HL-60 (cell line): ENCODE results near the gene ALDH1L2.

Experiments used
- DNase-seq, 2 experiments: peaks; one replicate each; pipeline ENCODE4 v3.0.0-alpha.2; 2010 to 2020; ENCODE audit warnings: low read depth in 1 of 2, low spot score in 1 of 2
- H3K27ac ChIP-seq: fragments of 250-450 bp; sonication (Bioruptor Pico); replicated peaks from 2 replicates; pipeline ENCODE4 v1.5.1; 2020; ENCODE audit warnings: mild to moderate bottlenecking, moderate library complexity
- H3K27me3 ChIP-seq: fragments of 250-450 bp; sonication (Bioruptor Pico); 2 replicates; pipeline ENCODE4 v1.5.1; 2021; ENCODE audit warnings: mild to moderate bottlenecking, moderate library complexity; ENCODE audit not compliant: insufficient read depth, poor library complexity, severe bottlenecking
- H3K4me3 ChIP-seq: replicated peaks from 2 replicates; pipeline ENCODE4 v1.5.1; 2011; ENCODE audit warnings: mild to moderate bottlenecking, control low read depth, low read length; ENCODE audit not compliant: insufficient read depth
- CTCF ChIP-seq: IDR thresholded peaks from one replicate; pipeline ENCODE4 v1.5.1; 2011; ENCODE audit warnings: low read length, control low read depth, inconsistent platforms; ENCODE audit not compliant: insufficient read depth
- GABPA ChIP-seq: IDR thresholded peaks from 2 replicates; pipeline ENCODE4 v1.6.1; 2012; ENCODE audit warnings: low read depth
- POLR2AphosphoS5 ChIP-seq: IDR thresholded peaks from 2 replicates; pipeline ENCODE4 v1.6.1; 2012; ENCODE audit warnings: low read depth
- SPI1 ChIP-seq: IDR thresholded peaks from 2 replicates; pipeline ENCODE4 v1.6.1; 2012; ENCODE audit warnings: low read depth, mild to moderate bottlenecking, borderline replicate concordance
- TF ChIP-seq, protein P1 (sequence below): IDR thresholded peaks from 2 replicates; pipeline ENCODE4 v1.6.1; 2012; ENCODE audit warnings: low read depth; ENCODE audit not compliant: insufficient replicate concordance

ALDH1L2 gene

DNA sequence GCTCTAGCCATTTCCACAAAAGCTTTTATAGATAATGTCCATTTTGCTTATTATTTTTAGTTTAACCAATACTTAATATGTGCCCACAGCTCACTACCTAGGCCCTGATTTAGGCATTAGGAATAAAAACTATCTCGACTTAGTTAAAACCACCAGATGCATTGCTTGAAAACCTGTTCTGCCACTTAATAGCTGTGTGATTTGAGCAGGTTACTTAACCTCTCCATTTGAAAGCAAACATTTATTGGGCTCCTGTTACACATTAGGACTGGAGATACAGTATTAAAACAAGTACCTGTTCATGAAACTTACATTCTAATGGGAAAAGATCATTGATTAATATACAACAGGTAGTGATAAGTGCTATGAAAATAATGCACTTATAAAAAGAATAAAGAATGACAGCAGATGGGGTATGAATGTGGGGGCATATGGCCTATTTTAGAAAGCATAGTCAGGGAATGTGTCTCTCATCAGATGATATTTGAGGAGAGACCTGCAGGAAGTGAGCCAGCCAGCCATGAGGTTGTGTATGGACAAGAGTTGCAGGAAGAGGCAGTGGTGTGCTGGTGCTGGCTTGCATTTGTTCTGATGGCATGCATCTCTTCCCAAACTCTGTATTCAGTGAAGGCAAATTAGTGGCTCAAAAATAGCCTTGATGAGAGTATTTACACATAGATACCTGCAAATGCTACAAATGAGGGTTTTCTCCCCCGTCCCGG, 63.9 kb downstream of the ALDH1L2 start:
- TF ChIP-seq GABPA (no peak), POLR2AphosphoS5 (no peak), SPI1 (no peak), CTCF (no peak)
- TF ChIP-seq, protein P1, sequence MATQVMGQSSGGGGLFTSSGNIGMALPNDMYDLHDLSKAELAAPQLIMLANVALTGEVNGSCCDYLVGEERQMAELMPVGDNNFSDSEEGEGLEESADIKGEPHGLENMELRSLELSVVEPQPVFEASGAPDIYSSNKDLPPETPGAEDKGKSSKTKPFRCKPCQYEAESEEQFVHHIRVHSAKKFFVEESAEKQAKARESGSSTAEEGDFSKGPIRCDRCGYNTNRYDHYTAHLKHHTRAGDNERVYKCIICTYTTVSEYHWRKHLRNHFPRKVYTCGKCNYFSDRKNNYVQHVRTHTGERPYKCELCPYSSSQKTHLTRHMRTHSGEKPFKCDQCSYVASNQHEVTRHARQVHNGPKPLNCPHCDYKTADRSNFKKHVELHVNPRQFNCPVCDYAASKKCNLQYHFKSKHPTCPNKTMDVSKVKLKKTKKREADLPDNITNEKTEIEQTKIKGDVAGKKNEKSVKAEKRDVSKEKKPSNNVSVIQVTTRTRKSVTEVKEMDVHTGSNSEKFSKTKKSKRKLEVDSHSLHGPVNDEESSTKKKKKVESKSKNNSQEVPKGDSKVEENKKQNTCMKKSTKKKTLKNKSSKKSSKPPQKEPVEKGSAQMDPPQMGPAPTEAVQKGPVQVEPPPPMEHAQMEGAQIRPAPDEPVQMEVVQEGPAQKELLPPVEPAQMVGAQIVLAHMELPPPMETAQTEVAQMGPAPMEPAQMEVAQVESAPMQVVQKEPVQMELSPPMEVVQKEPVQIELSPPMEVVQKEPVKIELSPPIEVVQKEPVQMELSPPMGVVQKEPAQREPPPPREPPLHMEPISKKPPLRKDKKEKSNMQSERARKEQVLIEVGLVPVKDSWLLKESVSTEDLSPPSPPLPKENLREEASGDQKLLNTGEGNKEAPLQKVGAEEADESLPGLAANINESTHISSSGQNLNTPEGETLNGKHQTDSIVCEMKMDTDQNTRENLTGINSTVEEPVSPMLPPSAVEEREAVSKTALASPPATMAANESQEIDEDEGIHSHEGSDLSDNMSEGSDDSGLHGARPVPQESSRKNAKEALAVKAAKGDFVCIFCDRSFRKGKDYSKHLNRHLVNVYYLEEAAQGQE, result no peak
- Histone ChIP-seq H3K4me3 (no peak overlapping the region), H3K27ac (no peak overlapping the region), H3K27me3 (no peaks in the 10 kb centered on the region)
- no peak for DNase-seq

DNA sequence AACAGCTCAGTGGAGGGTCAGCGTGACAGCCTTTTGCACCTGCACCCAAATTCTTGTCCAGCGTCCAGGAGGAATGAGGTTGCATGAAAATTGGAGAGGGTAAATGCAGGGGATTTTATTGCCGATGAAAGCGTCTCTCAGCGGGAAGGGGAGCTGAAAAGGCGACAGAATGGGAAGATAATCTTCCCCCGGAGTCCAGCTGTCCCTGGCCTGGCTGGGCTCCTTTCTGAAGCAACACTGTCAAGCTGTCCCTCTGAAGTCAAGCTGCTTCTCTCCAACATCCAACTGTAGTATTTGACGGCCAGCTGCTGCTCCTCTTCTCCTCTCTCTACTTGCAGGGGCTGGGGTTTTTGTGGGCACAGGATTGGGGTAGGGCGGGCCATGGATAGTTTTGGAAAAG, 65.5 kb downstream of the ALDH1L2 start:
- TF ChIP-seq GABPA (no peak), SPI1 (no peak), POLR2AphosphoS5 (no peak), CTCF (no peak)
- TF ChIP-seq, protein P1, result no peak

DNA sequence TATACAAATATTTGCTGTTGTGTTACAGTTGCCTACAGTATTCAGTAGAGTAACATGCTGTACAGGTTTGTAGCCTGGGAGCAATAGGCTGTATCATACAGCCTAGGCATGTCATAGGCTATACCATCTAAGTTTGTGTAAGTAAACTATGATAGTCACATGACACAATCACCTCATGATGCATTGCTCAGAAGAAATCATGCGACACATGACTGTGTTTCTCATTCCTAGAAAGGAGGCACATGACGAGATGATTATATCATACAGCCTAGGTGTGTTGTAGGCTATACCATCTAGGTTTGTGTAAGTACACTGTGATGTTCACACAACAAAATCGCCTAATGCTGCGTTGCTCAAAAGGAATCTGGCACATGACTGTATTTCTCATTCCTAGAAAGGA, 66.2 kb downstream of the ALDH1L2 start:
- DNase-seq, result no peak
- H3K27me3 ChIP-seq, result no peaks in the 10 kb centered on the region
- no peak overlapping the region for H3K4me3 ChIP-seq
- TF ChIP-seq GABPA (no peak), CTCF (no peak), SPI1 (no peak), POLR2AphosphoS5 (no peak)
- TF ChIP-seq, protein P1, result no peak
- no peak overlapping the region for H3K27ac ChIP-seq

More for the DNA sequence above, 65.5 kb downstream of the ALDH1L2 start:
- Histone ChIP-seq H3K4me3 (no peak overlapping the region), H3K27ac (no peak overlapping the region), H3K27me3 (no peaks in the 10 kb centered on the region)
- no peak for DNase-seq
